NCI-H510A (cell line): ENCODE measurements around the gene XPO6.

Source experiments
- DNase-seq: peaks from one replicate; lab custom pipeline; 2025; lab: John Stamatoyannopoulos, UW

XPO6 gene

GRCh38 chr16:28063591-28064061 lies 148.1 kb downstream of the XPO6 start, which contains the start of gene GSG1L:
Gene GSG1L (minus strand): TSS chr16:28063714. CDS start chr16:28063424, 290 bp downstream.
- no peak for DNase-seq

GRCh38 chr16:28062847-28063521 lies 148.8 kb downstream of the XPO6 start:
- no peak for DNase-seq

- no peak for DNase-seq
Measured at GRCh38 chr16:28062261-28062846, 149.4 kb downstream of the XPO6 start.

- no peak for DNase-seq
Measured at GRCh38 chr16:28061352-28062101, 150.2 kb downstream of the XPO6 start.

GRCh38 chr16:28059841-28060575 lies 151.8 kb downstream of the XPO6 start:
- DNase-seq, result no peak

GRCh38 chr16:28058839-28059589 lies 152.8 kb downstream of the XPO6 start:
- DNase-seq, result no peak

- DNase-seq, result no peak
Measured at GRCh38 chr16:28057949-28058348, 153.8 kb downstream of the XPO6 start.

GRCh38 chr16:28053461-28053860 lies 158.3 kb downstream of the XPO6 start:
- DNase-seq, result no peak

- no peak for DNase-seq
Measured at GRCh38 chr16:28052274-28053128, 159.3 kb downstream of the XPO6 start.

GRCh38 chr16:28051486-28051885 lies 160.3 kb downstream of the XPO6 start:
- DNase-seq, result no peak
